Hepatocyte (in vitro differentiated cells): ENCODE data around the gene CATSPERE. TPM values are rescaled to one million over a fixed set of nuclear protein-coding genes. Genes with fewer than 3 reads are reported as not detected.

ENCODE experiments used
- DNase-seq: peaks from one replicate; pipeline ENCODE4 v3.0.0-alpha.2; 2016; ENCODE audit warnings: low spot score
- H2AFZ ChIP-seq: fragments of 200-600 bp; sonication (generic); 2 replicates; pipeline ENCODE4 v1.6.0; 2016; ENCODE audit warnings: antibody characterized with exemption, mild to moderate bottlenecking
- H3K27ac ChIP-seq: fragments of 200-600 bp; sonication (generic); 2 replicates; pipeline ENCODE4 v1.5.1; 2016; ENCODE audit warnings: mild to moderate bottlenecking
- H3K27me3 ChIP-seq: fragments of 200-600 bp; sonication (generic); 2 replicates; pipeline ENCODE4 v1.6.1; 2016
- H3K36me3 ChIP-seq: fragments of 200-600 bp; sonication (generic); replicated peaks from 2 replicates; pipeline ENCODE4 v1.5.1; 2016; ENCODE audit warnings: low read depth; ENCODE audit not compliant: insufficient read depth
- H3K4me1 ChIP-seq: fragments of 200-600 bp; sonication (generic); 2 replicates; pipeline ENCODE4 v1.5.1; 2016; ENCODE audit warnings: mild to moderate bottlenecking, moderate library complexity; ENCODE audit not compliant: insufficient read depth
- H3K4me2 ChIP-seq: fragments of 200-600 bp; sonication (generic); 2 replicates; pipeline ENCODE4 v1.6.0; 2016
- H3K4me3 ChIP-seq: fragments of 200-600 bp; sonication (generic); 2 replicates; pipeline ENCODE4 v1.5.1; 2016; ENCODE audit warnings: mild to moderate bottlenecking
- H3K79me2 ChIP-seq: fragments of 200-600 bp; sonication (generic); 2 replicates; pipeline ENCODE4 v1.6.0; 2017; ENCODE audit warnings: mild to moderate bottlenecking
- H3K9me2 ChIP-seq: fragments of 200-600 bp; sonication (generic); replicated peaks from 2 replicates; pipeline ENCODE4 v1.6.0; 2017; ENCODE audit warnings: mild to moderate bottlenecking; ENCODE audit not compliant: insufficient read depth
- H3K9me3 ChIP-seq: fragments of 200-600 bp; sonication (generic); 2 replicates; pipeline ENCODE4 v1.5.1; 2016; ENCODE audit warnings: low read depth, mild to moderate bottlenecking
- H4K20me1 ChIP-seq: fragments of 200-600 bp; sonication (generic); 2 replicates; pipeline ENCODE4 v1.6.0; 2016; ENCODE audit warnings: mild to moderate bottlenecking; ENCODE audit not compliant: insufficient read depth, poor library complexity, severe bottlenecking
- CTCF ChIP-seq: fragments of 200-600 bp; sonication (generic); IDR thresholded peaks from 2 replicates; pipeline ENCODE4 v1.5.1; 2016; ENCODE audit warnings: antibody characterized with exemption, mild to moderate bottlenecking; ENCODE audit not compliant: poor library complexity
- EZH2 ChIP-seq: fragments of 200-600 bp; sonication (generic); IDR thresholded peaks from 2 replicates; pipeline ENCODE4 v1.6.1; 2016; ENCODE audit warnings: antibody characterized with exemption, mild to moderate bottlenecking, borderline replicate concordance
- EZH2phosphoT487 ChIP-seq: fragments of 200-600 bp; sonication (generic); IDR thresholded peaks from one replicate; pipeline ENCODE4 v1.6.1; 2018; ENCODE audit warnings: antibody characterized with exemption, mild to moderate bottlenecking, low read depth, moderate library complexity; ENCODE audit not compliant: unreplicated experiment, severe bottlenecking
- WGBS: methylation state at CpG from one replicate; pipeline ENCODE4 v1.1.6; 2016; ENCODE audit warnings: low lambda C conversion rate; ENCODE audit errors: missing lambda C conversion rate; 5-methylcytosine and 5-hydroxymethylcytosine counted together
- polyA plus RNA-seq: library from polyadenylated mRNA; unstranded; fragments of >200 nt; fragmentation: Nextera tagmentation; extraction: Ambion mirVana; gene quantifications from 2 replicates; pipeline ENCODE4 v1.2.1, GENCODE V29; 2016
- total RNA-seq: library from RNA; depleted of rRNA; stranded (reverse); fragments of >200 nt; gene quantifications from 2 replicates; pipeline ENCODE4 v1.2.3, GENCODE V29; 2014

Gene CATSPERE
- total and polyA plus RNA-seq, 2 experiments from 2014 or later, result 1.0 to 2.3 TPM

GRCh38 chr1:244653439-244654107 lies 192.5 kb downstream of the CATSPERE start:
- Histone ChIP-seq H2AFZ (peak overlapping the region; percentile 40), H3K9me3 (no peaks in the 10 kb centered on the region), H3K4me3 (peak overlapping the region; percentile 92), H3K27ac (peak overlapping the region; percentile 89), H4K20me1 (peaks cover 16% of the 10 kb centered on the region), H3K79me2 (peaks cover 49% of the 10 kb centered on the region), H3K27me3 (no peaks in the 10 kb centered on the region), H3K36me3 (no peaks in the 10 kb centered on the region), H3K4me2 (peak overlapping the region; percentile 85), H3K4me1 (peaks cover 21% of the 10 kb centered on the region), H3K9me2 (no peaks in the 10 kb centered on the region)
- peak; percentile 22 for DNase-seq
- WGBS, result 2% methylated on average over 22 of the region's 34 CpGs
- no peak for TF ChIP-seq EZH2phosphoT487
- no peak for TF ChIP-seq CTCF
- TF ChIP-seq EZH2, result no peak

- no peak for DNase-seq
- Histone ChIP-seq H3K4me1 (peaks cover 21% of the 10 kb centered on the region), H3K9me2 (no peaks in the 10 kb centered on the region), H2AFZ (peak overlapping the region; percentile 40), H3K4me2 (peak overlapping the region; percentile 85), H3K4me3 (peak overlapping the region; percentile 92), H3K27me3 (no peaks in the 10 kb centered on the region), H3K36me3 (no peaks in the 10 kb centered on the region), H3K79me2 (peaks cover 57% of the 10 kb centered on the region), H3K27ac (peak overlapping the region; percentile 89), H3K9me3 (no peaks in the 10 kb centered on the region), H4K20me1 (peaks cover 18% of the 10 kb centered on the region)
- TF ChIP-seq EZH2, result no peak
- 19% methylated on average over 8 of the region's 8 CpGs for WGBS
Measured at GRCh38 chr1:244654108-244655038, 193.3 kb downstream of the CATSPERE start.

- Histone ChIP-seq H3K4me1 (peaks cover 21% of the 10 kb centered on the region), H3K27me3 (no peaks in the 10 kb centered on the region), H3K4me3 (peak overlapping the region; percentile 92), H3K27ac (peak overlapping the region; percentile 14), H4K20me1 (peaks cover 18% of the 10 kb centered on the region), H3K9me3 (no peaks in the 10 kb centered on the region), H2AFZ (no peak overlapping the region), H3K36me3 (no peaks in the 10 kb centered on the region), H3K79me2 (peaks cover 65% of the 10 kb centered on the region), H3K4me2 (peak overlapping the region; percentile 85), H3K9me2 (no peaks in the 10 kb centered on the region)
- no peak for DNase-seq
- WGBS, result 97% methylated on average over 1 of the region's 1 CpG
- TF ChIP-seq EZH2phosphoT487 (no peak), EZH2 (no peak), CTCF (no peak)
Measured at GRCh38 chr1:244655186-244655585, 194.1 kb downstream of the CATSPERE start.

- Histone ChIP-seq H3K9me2 (no peaks in the 10 kb centered on the region), H3K27ac (no peak overlapping the region), H3K4me1 (peaks cover 21% of the 10 kb centered on the region), H3K4me3 (no peak overlapping the region), H3K79me2 (peaks cover 84% of the 10 kb centered on the region), H3K9me3 (no peaks in the 10 kb centered on the region), H3K4me2 (no peak overlapping the region), H4K20me1 (peaks cover 18% of the 10 kb centered on the region), H3K27me3 (no peaks in the 10 kb centered on the region), H2AFZ (no peak overlapping the region), H3K36me3 (no peaks in the 10 kb centered on the region)
- TF ChIP-seq EZH2 (no peak), EZH2phosphoT487 (no peak), CTCF (no peak)
- no peak for DNase-seq
- 89% methylated on average over 3 of the region's 3 CpGs for WGBS
Measured at GRCh38 chr1:244657421-244657820, 196.3 kb downstream of the CATSPERE start.
